GM12892 (cell line): ENCODE results near the gene RD3L.

Experiments
- POLR2A ChIP-seq: IDR thresholded peaks from 2 replicates; pipeline ENCODE4 v1.6.1; 2011; ENCODE audit warnings: low read depth, low read length, control low read depth
- POLR2AphosphoS5 ChIP-seq: IDR thresholded peaks from 2 replicates; pipeline ENCODE4 v1.6.1; 2011; ENCODE audit warnings: low read depth, low read length, control low read depth
- TAF1 ChIP-seq: IDR thresholded peaks from 2 replicates; pipeline ENCODE4 v1.6.1; 2011; ENCODE audit warnings: low read depth, mild to moderate bottlenecking, control low read depth, low read length, borderline replicate concordance

DNA sequence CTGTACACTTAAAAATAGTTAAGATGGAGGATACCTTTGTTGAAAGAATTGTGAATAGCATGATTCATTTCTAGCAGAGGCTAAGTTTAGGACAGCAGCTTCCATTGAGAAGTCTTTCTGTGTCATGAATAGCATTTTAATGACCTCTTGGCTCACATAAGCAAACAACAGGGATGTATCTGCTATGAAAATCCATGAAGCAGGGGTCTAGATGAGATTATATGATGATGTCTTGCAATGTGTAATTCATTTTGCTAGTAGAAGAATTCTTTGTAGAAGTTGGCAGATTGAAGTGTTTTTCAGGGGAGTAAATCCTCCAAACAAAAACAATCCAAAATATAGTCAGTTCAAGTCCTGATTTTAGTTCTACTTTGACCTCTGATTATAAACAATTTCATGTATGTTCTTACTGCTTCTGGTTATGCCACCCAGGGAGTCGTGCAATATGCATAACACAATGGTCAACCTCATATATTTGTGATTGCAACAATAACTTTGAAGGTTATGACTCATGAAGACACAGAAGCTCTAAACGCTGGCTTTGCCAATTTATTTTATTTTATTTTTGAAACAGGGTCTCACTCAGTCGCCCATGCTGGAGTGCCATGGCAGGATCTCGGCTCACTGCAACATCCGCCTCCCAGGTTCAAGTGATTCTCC lies 6.9 kb upstream of the RD3L start:
- TF ChIP-seq TAF1 (no peak), POLR2AphosphoS5 (no peak), POLR2A (no peak)
